ENCODE results near the gene PLCZ1. TPM values are rescaled to one million over a fixed set of nuclear protein-coding genes. Genes with fewer than 3 reads are reported as not detected.

Gene PLCZ1
- total and polyA plus RNA-seq, 10 of the 15 experiments (the other 5 are each of a cell fraction or from before 2014, with no cell fraction given), result not detected

- TF ChIP-seq REST (IDR thresholded peaks at IDR 0.05; ENCODE audit: low read depth, low read length) (no peak), ZBED1 (IDR thresholded peaks at IDR 0.05; ENCODE audit: borderline replicate concordance) (no peak), CBX3 (IDR thresholded peaks at IDR 0.05; ENCODE audit: borderline replicate concordance, low read depth) (no peak), MTA2 (IDR thresholded peaks at IDR 0.05; ENCODE audit: low read depth) (no peak), MAX (IDR thresholded peaks at IDR 0.05; ENCODE audit: low read depth, low read length) (no peak), SMAD1 (IDR thresholded peaks at IDR 0.05; ENCODE audit: low read depth, partially characterized antibody) (no peak), ZNF687 (IDR thresholded peaks at IDR 0.05) (no peak), SREBF2 (IDR thresholded peaks at IDR 0.05; ENCODE audit: low read length) (no peak), NBN (IDR thresholded peaks at IDR 0.05) (no peak), BCL11A (IDR thresholded peaks at IDR 0.05; ENCODE audit: low read depth, low read length) (no peak), FOXK2 (IDR thresholded peaks at IDR 0.05) (no peak)
- TF ChIP-seq, protein P1, sequence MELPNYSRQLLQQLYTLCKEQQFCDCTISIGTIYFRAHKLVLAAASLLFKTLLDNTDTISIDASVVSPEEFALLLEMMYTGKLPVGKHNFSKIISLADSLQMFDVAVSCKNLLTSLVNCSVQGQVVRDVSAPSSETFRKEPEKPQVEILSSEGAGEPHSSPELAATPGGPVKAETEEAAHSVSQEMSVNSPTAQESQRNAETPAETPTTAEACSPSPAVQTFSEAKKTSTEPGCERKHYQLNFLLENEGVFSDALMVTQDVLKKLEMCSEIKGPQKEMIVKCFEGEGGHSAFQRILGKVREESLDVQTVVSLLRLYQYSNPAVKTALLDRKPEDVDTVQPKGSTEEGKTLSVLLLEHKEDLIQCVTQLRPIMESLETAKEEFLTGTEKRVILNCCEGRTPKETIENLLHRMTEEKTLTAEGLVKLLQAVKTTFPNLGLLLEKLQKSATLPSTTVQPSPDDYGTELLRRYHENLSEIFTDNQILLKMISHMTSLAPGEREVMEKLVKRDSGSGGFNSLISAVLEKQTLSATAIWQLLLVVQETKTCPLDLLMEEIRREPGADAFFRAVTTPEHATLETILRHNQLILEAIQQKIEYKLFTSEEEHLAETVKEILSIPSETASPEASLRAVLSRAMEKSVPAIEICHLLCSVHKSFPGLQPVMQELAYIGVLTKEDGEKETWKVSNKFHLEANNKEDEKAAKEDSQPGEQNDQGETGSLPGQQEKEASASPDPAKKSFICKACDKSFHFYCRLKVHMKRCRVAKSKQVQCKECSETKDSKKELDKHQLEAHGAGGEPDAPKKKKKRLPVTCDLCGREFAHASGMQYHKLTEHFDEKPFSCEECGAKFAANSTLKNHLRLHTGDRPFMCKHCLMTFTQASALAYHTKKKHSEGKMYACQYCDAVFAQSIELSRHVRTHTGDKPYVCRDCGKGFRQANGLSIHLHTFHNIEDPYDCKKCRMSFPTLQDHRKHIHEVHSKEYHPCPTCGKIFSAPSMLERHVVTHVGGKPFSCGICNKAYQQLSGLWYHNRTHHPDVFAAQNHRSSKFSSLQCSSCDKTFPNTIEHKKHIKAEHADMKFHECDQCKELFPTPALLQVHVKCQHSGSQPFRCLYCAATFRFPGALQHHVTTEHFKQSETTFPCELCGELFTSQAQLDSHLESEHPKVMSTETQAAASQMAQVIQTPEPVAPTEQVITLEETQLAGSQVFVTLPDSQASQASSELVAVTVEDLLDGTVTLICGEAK (IDR thresholded peaks at IDR 0.05; ENCODE audit: borderline replicate concordance), result no peak
These were observed 34.5 kb downstream of the PLCZ1 start (continued) for GRCh38 chr12:18703321-18703720.
